Measurements from ENCODE around the gene ARL15.

DNA sequence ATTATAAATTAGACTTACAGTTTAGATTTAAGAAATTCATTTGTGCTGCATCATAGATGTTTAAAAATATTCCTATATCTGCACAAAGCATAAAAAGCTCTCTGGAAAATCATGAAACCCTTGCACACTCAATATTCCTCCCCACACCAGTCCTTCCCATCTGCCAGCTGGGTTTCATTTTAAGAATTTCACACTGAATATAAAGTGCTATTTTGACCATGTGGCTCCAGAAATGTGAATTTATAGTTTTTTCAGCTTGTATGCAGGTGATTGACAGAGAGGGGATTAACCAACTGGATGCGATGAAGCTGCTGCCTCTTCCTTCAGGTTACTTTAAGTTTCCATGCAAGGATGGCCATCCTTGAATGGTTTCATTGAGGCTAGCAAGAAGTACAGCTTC, 403.6 kb downstream of the ARL15 start:
- TF ChIP-seq, protein P1, sequence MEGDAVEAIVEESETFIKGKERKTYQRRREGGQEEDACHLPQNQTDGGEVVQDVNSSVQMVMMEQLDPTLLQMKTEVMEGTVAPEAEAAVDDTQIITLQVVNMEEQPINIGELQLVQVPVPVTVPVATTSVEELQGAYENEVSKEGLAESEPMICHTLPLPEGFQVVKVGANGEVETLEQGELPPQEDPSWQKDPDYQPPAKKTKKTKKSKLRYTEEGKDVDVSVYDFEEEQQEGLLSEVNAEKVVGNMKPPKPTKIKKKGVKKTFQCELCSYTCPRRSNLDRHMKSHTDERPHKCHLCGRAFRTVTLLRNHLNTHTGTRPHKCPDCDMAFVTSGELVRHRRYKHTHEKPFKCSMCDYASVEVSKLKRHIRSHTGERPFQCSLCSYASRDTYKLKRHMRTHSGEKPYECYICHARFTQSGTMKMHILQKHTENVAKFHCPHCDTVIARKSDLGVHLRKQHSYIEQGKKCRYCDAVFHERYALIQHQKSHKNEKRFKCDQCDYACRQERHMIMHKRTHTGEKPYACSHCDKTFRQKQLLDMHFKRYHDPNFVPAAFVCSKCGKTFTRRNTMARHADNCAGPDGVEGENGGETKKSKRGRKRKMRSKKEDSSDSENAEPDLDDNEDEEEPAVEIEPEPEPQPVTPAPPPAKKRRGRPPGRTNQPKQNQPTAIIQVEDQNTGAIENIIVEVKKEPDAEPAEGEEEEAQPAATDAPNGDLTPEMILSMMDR (conservative IDR thresholded peaks at IDR 0.05; ENCODE audit: low read depth, low read length) = no peak
- TF ChIP-seq EZH2phosphoT487 (IDR thresholded peaks at IDR 0.05; ENCODE audit: borderline replicate concordance, low read length) = no peak

Measured in PC-3 (cell line).